HepG2 (cell line): ENCODE data around the gene ZFAND3. TPM values are rescaled to one million over a fixed set of nuclear protein-coding genes. Genes with fewer than 3 reads are reported as not detected.

Experiments
- ATAC-seq: fragments of 200-7000 bp; cut with Tn5 transposase; 3 replicates; pipeline ENCODE4 v1.9.1; 2020; ENCODE audit warnings: mild to moderate bottlenecking, moderate library complexity
- BruUV-seq: library from RNA; stranded (reverse); fragments of 400-500 nt; replicated peaks from 2 replicates; lab custom pipeline; 2021; lab: Mats Ljungman, UMichigan
- CTCF ChIA-PET: fragments of 300-600 bp; formaldehyde crosslinking; extraction: SDS; loops from one replicate; lab custom pipeline; 2021; ENCODE audit warnings: low total read pairs, inconsistent platforms, low intra/inter-chr PET ratio; lab: Yijun Ruan, JAX
- POLR2A ChIA-PET: fragments of 350-600 bp; sonication (Branson Sonifier 250); formaldehyde crosslinking; loops from one replicate; lab custom pipeline; 2020; ENCODE audit warnings: antibody characterized with exemption, inconsistent platforms; lab: Yijun Ruan, JAX
- DNase-seq: peaks from one replicate; pipeline ENCODE4 v3.0.0-alpha.2; 2015; ENCODE audit warnings: low spot score
- FAIRE-seq: peaks from 3 replicates; lab custom pipeline; 2011; peaks lifted over from hg19 to GRCh38; lab: Jason Lieb, UNC
- H2AFZ ChIP-seq: one replicate; pipeline ENCODE4 v1.6.1; 2011; ENCODE audit warnings: low read length, inconsistent platforms
- H3K27ac ChIP-seq: fragments of 300-600 bp; 3 replicates; pipeline ENCODE4 v1.8.0; 2011; ENCODE audit warnings: mixed run types, mild to moderate bottlenecking, mixed read lengths, low read length, inconsistent platforms; ENCODE audit not compliant: insufficient read depth; ENCODE audit errors: extremely low read length
- H3K27me3 ChIP-seq, 2 experiments: fragments of 200-600 bp in 1 of 2; 2 replicates in 1 of 2; 3 replicates in 1 of 2; pipeline versions ENCODE4 v1.6.0 to v1.8.0; 2011; ENCODE audit warnings: low read length in 2 of 2, mild to moderate bottlenecking in 2 of 2, moderate library complexity in 2 of 2, inconsistent platforms in 1 of 2; ENCODE audit not compliant: insufficient read depth in 2 of 2, control insufficient read depth in 1 of 2
- H3K36me3 ChIP-seq, 2 experiments: fragments of 200-600 bp in 1 of 2; replicated peaks in 1 of 2; 2 replicates in 1 of 2; 3 replicates in 1 of 2; pipeline versions ENCODE4 v1.5.1 to v1.8.0; 2011; ENCODE audit warnings: low read length in 2 of 2, inconsistent platforms in 1 of 2; ENCODE audit not compliant: insufficient read depth in 2 of 2, control insufficient read depth in 1 of 2
- H3K4me1 ChIP-seq: 2 replicates; pipeline ENCODE4 v1.5.1; 2012; ENCODE audit warnings: low read length, inconsistent platforms; ENCODE audit not compliant: insufficient read depth
- H3K4me2 ChIP-seq: 2 replicates; pipeline ENCODE4 v1.6.0; 2011; ENCODE audit warnings: low read depth, low read length, inconsistent platforms
- H3K4me3 ChIP-seq, 3 experiments: fragments of 200-600 bp in 1 of 3; sonication (generic), shearing (Covaris generic) in 1 of 3; replicated peaks in 1 of 3; 2 replicates each; pipeline ENCODE4 v1.5.1; 2011 to 2016; ENCODE audit warnings: low read length in 3 of 3, inconsistent platforms in 2 of 3, low read depth in 2 of 3, mild to moderate bottlenecking in 2 of 3, control low read depth in 1 of 3, mixed read lengths in 1 of 3; ENCODE audit not compliant: insufficient read depth in 1 of 3
- H3K79me2 ChIP-seq: one replicate; pipeline ENCODE4 v1.6.1; 2011; ENCODE audit warnings: low read length, inconsistent platforms; ENCODE audit not compliant: insufficient read depth
- H3K9ac ChIP-seq: 2 replicates; pipeline ENCODE4 v1.6.0; 2011; ENCODE audit warnings: mild to moderate bottlenecking, low read depth, low read length, inconsistent platforms; ENCODE audit not compliant: insufficient read depth
- H3K9me3 ChIP-seq: 2 replicates; pipeline ENCODE4 v1.5.1; 2012; ENCODE audit warnings: mild to moderate bottlenecking, low read length
- H4K20me1 ChIP-seq: 2 replicates; pipeline ENCODE4 v1.6.0; 2011; ENCODE audit warnings: inconsistent platforms, mild to moderate bottlenecking, low read length, moderate library complexity; ENCODE audit not compliant: insufficient read depth
- ATF5 ChIP-seq: sonication (generic); formaldehyde crosslinking; IDR thresholded peaks from 2 replicates; pipeline ENCODE4 v1.4.0; 2020; ENCODE audit warnings: mild to moderate bottlenecking, low read depth, missing genetic modification reagents
- ETV5 ChIP-seq: IDR thresholded peaks from 2 replicates; pipeline ENCODE4 v1.6.1; 2018; ENCODE audit warnings: missing biosample characterization, missing genetic modification reagents, inconsistent platforms, borderline replicate concordance
- HOMEZ ChIP-seq: IDR thresholded peaks from 2 replicates; pipeline ENCODE4 v1.6.1; 2016; ENCODE audit warnings: low read depth
- JARID2 ChIP-seq: sonication (generic); formaldehyde crosslinking; IDR thresholded peaks from 2 replicates; pipeline ENCODE4 v1.8.1; 2023; ENCODE audit warnings: missing genetic modification reagents, inconsistent platforms; ENCODE audit not compliant: insufficient replicate concordance
- MXD3 ChIP-seq: IDR thresholded peaks from 2 replicates; pipeline ENCODE4 v1.6.1; 2016; ENCODE audit warnings: mild to moderate bottlenecking, missing biosample characterization, missing genetic modification reagents
- NR0B2 ChIP-seq: sonication (generic); formaldehyde crosslinking; IDR thresholded peaks from 2 replicates; pipeline ENCODE4 v1.4.0; 2020; ENCODE audit warnings: mild to moderate bottlenecking, missing genetic modification reagents
- PITX1 ChIP-seq: sonication (generic); formaldehyde crosslinking; IDR thresholded peaks from 2 replicates; pipeline ENCODE4 v1.5.1; 2020; ENCODE audit warnings: mild to moderate bottlenecking, missing genetic modification reagents
- POGZ ChIP-seq: sonication (generic); formaldehyde crosslinking; IDR thresholded peaks from 2 replicates; pipeline ENCODE4 v1.4.0; 2020; ENCODE audit warnings: mild to moderate bottlenecking, missing genetic modification reagents
- RELA ChIP-seq: sonication (generic); formaldehyde crosslinking; IDR thresholded peaks from 2 replicates; pipeline ENCODE4 v1.4.0; 2020; ENCODE audit warnings: missing genetic modification reagents
- REXO4 ChIP-seq: sonication (generic); formaldehyde crosslinking; IDR thresholded peaks from 2 replicates; pipeline ENCODE4 v1.8.0; 2022; ENCODE audit warnings: missing genetic modification reagents, mild to moderate bottlenecking, borderline replicate concordance
- SRSF1 ChIP-seq: fragments of 200-400 bp; formaldehyde crosslinking; optimal IDR thresholded peaks from 2 replicates; pipeline ENCODE3; 2017; ENCODE audit warnings: mild to moderate bottlenecking, low read depth, low read length, moderate library complexity
- TEF ChIP-seq: sonication (generic); formaldehyde crosslinking; IDR thresholded peaks from 2 replicates; pipeline ENCODE4 v1.5.0; 2020; ENCODE audit warnings: missing genetic modification reagents
- ZEB1 ChIP-seq: IDR thresholded peaks from 2 replicates; pipeline ENCODE4 v1.6.1; 2012; ENCODE audit warnings: mild to moderate bottlenecking, low read depth, inconsistent platforms; ENCODE audit not compliant: insufficient replicate concordance
- ZNF335 ChIP-seq: sonication (generic); formaldehyde crosslinking; IDR thresholded peaks from 2 replicates; pipeline ENCODE4 v1.4.0; 2020; ENCODE audit warnings: missing genetic modification reagents
- ZNF501 ChIP-seq: sonication (generic); formaldehyde crosslinking; IDR thresholded peaks from 2 replicates; pipeline ENCODE4 v1.5.1; 2020; ENCODE audit warnings: mild to moderate bottlenecking, moderate library complexity, missing genetic modification reagents
- ZSCAN25 ChIP-seq: sonication (generic); formaldehyde crosslinking; IDR thresholded peaks from 2 replicates; pipeline ENCODE4 v1.8.0; 2022; ENCODE audit warnings: mild to moderate bottlenecking, missing genetic modification reagents
- in situ Hi-C: cut with HindIII; loops from 2 replicates; pipeline ENCODE4 v1.10.0; 2017; ENCODE audit warnings: low pct_unique_long_range_greater_than_20kb; ENCODE audit not compliant: extremely low pct_ligation_motif_present
- intact Hi-C: fragments of 100-400 bp; cut with micrococcal nuclease; formaldehyde crosslinking; loops from one replicate; pipeline ENCODE4 v1.10.0; 2022; ENCODE audit not compliant: unreplicated experiment
- polyA plus RNA-seq, 8 experiments: library from polyadenylated mRNA; depleted of rRNA in 3 of 8; stranded (reverse) in 7 of 8; unstranded in 1 of 8; fragments of >200 nt; fragmentation: Illumina TruSeq in 4 of 8; extraction: Trizol in 4 of 8; gene quantifications; 2 replicates each; pipeline versions ENCODE4 v1.2.1 to v1.2.3, GENCODE V29; 2011 to 2016; ENCODE audit warnings: low read depth in 4 of 8, missing spikeins in 1 of 8, mixed read lengths in 1 of 8; ENCODE audit not compliant: insufficient read depth in 1 of 8
- total RNA-seq, 5 experiments: library from RNA; depleted of rRNA; stranded (reverse); fragments of >200 nt; fragmentation: Illumina TruSeq; extraction: Trizol; gene quantifications; 2 replicates each; pipeline ENCODE4 v1.2.3, GENCODE V29; 2016; ENCODE audit warnings: low read depth in 1 of 5
- TF ChIP-seq, protein P1 (sequence below): sonication (generic); formaldehyde crosslinking; IDR thresholded peaks from 2 replicates; pipeline ENCODE4 v1.5.0; 2020; ENCODE audit warnings: mild to moderate bottlenecking, missing genetic modification reagents

The ZFAND3 gene
- total and polyA plus RNA-seq, 2 of the 13 experiments (the other 11 are each of a cell fraction or from before 2014, with no cell fraction given): 16.4 to 17.1 TPM

- no peaks in the 10 kb centered on the region for H3K27me3 ChIP-seq
- no peaks in the 10 kb centered on the region for H3K9me3 ChIP-seq
- H4K20me1 ChIP-seq: no peaks in the 10 kb centered on the region
- no peak overlapping the region for H2AFZ ChIP-seq
- H3K9ac ChIP-seq: no peak overlapping the region
- FAIRE-seq: no peak
- in situ Hi-C loops: no loop called here
- H3K4me1 ChIP-seq: no peaks in the 10 kb centered on the region
- no peak overlapping the region for H3K4me3 ChIP-seq
- H3K79me2 ChIP-seq: no peaks in the 10 kb centered on the region
- ChIA-PET CTCF (no interaction called here), POLR2A (no interaction called here)
- BruUV-seq: no TSS peak
- DNase-seq: no peak
- peaks cover 0 to 3% of the 10 kb centered on the region in 2 experiments; a peak in 2 of 5 replicates for H3K36me3 ChIP-seq
- no peak overlapping the region for H3K27ac ChIP-seq
- ATAC-seq: no peak
- intact Hi-C loops: no loop called here
- no peak overlapping the region for H3K4me2 ChIP-seq
- TF ChIP-seq ATF5 (CRISPR knock-in tag) (no peak), HOMEZ (CRISPR knock-in tag) (no peak), SRSF1 (no peak), RELA (CRISPR knock-in tag) (no peak), ZNF501 (CRISPR knock-in tag) (no peak), ETV5 (CRISPR knock-in tag) (no peak), ZSCAN25 (no peak), POGZ (CRISPR knock-in tag) (no peak), PITX1 (CRISPR knock-in tag) (no peak), MXD3 (CRISPR knock-in tag) (no peak), NR0B2 (CRISPR knock-in tag) (no peak), TEF (CRISPR knock-in tag) (no peak), ZEB1 (no peak), JARID2 (CRISPR knock-in tag) (no peak), ZNF335 (CRISPR knock-in tag) (no peak), REXO4 (CRISPR knock-in tag) (no peak)
- TF ChIP-seq, protein P1, sequence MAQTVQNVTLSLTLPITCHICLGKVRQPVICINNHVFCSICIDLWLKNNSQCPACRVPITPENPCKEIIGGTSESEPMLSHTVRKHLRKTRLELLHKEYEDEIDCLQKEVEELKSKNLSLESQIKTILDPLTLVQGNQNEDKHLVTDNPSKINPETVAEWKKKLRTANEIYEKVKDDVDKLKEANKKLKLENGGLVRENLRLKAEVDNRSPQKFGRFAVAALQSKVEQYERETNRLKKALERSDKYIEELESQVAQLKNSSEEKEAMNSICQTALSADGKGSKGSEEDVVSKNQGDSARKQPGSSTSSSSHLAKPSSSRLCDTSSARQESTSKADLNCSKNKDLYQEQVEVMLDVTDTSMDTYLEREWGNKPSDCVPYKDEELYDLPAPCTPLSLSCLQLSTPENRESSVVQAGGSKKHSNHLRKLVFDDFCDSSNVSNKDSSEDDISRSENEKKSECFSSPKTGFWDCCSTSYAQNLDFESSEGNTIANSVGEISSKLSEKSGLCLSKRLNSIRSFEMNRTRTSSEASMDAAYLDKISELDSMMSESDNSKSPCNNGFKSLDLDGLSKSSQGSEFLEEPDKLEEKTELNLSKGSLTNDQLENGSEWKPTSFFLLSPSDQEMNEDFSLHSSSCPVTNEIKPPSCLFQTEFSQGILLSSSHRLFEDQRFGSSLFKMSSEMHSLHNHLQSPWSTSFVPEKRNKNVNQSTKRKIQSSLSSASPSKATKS (CRISPR knock-in tag): no peak
Measured at GRCh38 chr6:38092964-38093363, 273.4 kb downstream of the ZFAND3 start.
